H9 (cell line): ENCODE data around the gene ITGA2. TPM values are rescaled to one million over a fixed set of nuclear protein-coding genes. Genes with fewer than 3 reads are reported as not detected.

ENCODE experiments used
- DNase-seq: peaks from one replicate; pipeline ENCODE4 v3.0.0-alpha.2; 2017
- H2AFZ ChIP-seq: one replicate; pipeline ENCODE4 v1.6.1; 2013; ENCODE audit warnings: mild to moderate bottlenecking, low read length, control low read depth, moderate library complexity
- H2AK5ac ChIP-seq: 2 replicates; pipeline ENCODE4 v1.6.1; 2013; ENCODE audit warnings: low read length, control low read depth, mixed read lengths; ENCODE audit not compliant: insufficient read length
- H2BK120ac ChIP-seq: one replicate; pipeline ENCODE4 v1.6.1; 2013; ENCODE audit warnings: low read depth, mild to moderate bottlenecking, low read length, control low read depth, inconsistent platforms; ENCODE audit not compliant: poor library complexity, severe bottlenecking
- H2BK12ac ChIP-seq: 2 replicates; pipeline ENCODE4 v1.6.1; 2013; ENCODE audit warnings: low read length, control low read depth, mixed read lengths, low read depth; ENCODE audit not compliant: insufficient read length
- H2BK15ac ChIP-seq: 2 replicates; pipeline ENCODE4 v1.6.1; 2013; ENCODE audit warnings: low read depth, low read length, control low read depth
- H2BK20ac ChIP-seq: one replicate; pipeline ENCODE4 v1.6.1; 2013; ENCODE audit warnings: low read depth, mild to moderate bottlenecking, low read length, control low read depth, inconsistent platforms; ENCODE audit not compliant: poor library complexity, severe bottlenecking
- H2BK5ac ChIP-seq: 2 replicates; pipeline ENCODE4 v1.6.1; 2013; ENCODE audit warnings: low read length, control low read depth, mixed read lengths; ENCODE audit not compliant: insufficient read length
- H3K14ac ChIP-seq: 2 replicates; pipeline ENCODE4 v1.6.1; 2013; ENCODE audit warnings: low read length, control low read depth; ENCODE audit not compliant: insufficient read depth
- H3K18ac ChIP-seq: 2 replicates; pipeline ENCODE4 v1.6.1; 2013; ENCODE audit warnings: low read depth, mild to moderate bottlenecking, mixed read lengths, low read length, control low read depth; ENCODE audit not compliant: insufficient read length
- H3K23ac ChIP-seq: 2 replicates; pipeline ENCODE4 v1.6.1; 2013; ENCODE audit warnings: low read length, control low read depth, mixed read lengths, low read depth; ENCODE audit not compliant: insufficient read length
- H3K23me2 ChIP-seq: 2 replicates; pipeline ENCODE4 v1.6.1; 2013; ENCODE audit warnings: low read depth, mild to moderate bottlenecking, mixed read lengths, low read length, control low read depth; ENCODE audit not compliant: insufficient read length, poor library complexity, severe bottlenecking
- H3K27ac ChIP-seq: 2 replicates; pipeline ENCODE4 v1.5.1; 2013; ENCODE audit warnings: low read length, control low read depth, mixed read lengths, low read depth; ENCODE audit not compliant: insufficient read length
- H3K27me3 ChIP-seq: 2 replicates; pipeline ENCODE4 v1.6.1; 2013; ENCODE audit warnings: low read length, control low read depth, inconsistent platforms; ENCODE audit not compliant: insufficient read depth
- H3K4ac ChIP-seq: 2 replicates; pipeline ENCODE4 v1.6.1; 2013; ENCODE audit warnings: low read depth, mild to moderate bottlenecking, control low read depth, inconsistent platforms, low read length, moderate library complexity
- H3K4me1 ChIP-seq: 2 replicates; pipeline ENCODE4 v1.6.1; 2013; ENCODE audit warnings: low read length, control low read depth, inconsistent platforms; ENCODE audit not compliant: insufficient read depth
- H3K4me2 ChIP-seq: 2 replicates; pipeline ENCODE4 v1.6.1; 2013; ENCODE audit warnings: low read length, control low read depth, mixed read lengths; ENCODE audit not compliant: insufficient read length, insufficient read depth
- H3K56ac ChIP-seq: 2 replicates; pipeline ENCODE4 v1.6.1; 2013; ENCODE audit warnings: low read depth, mild to moderate bottlenecking, mixed read lengths, low read length, control low read depth; ENCODE audit not compliant: insufficient read length
- H3K79me1 ChIP-seq: 2 replicates; pipeline ENCODE4 v1.6.1; 2013; ENCODE audit warnings: low read depth, mild to moderate bottlenecking, moderate library complexity, low read length, control low read depth, inconsistent platforms; ENCODE audit not compliant: insufficient read depth, poor library complexity, severe bottlenecking
- H3K79me2 ChIP-seq: 2 replicates; pipeline ENCODE4 v1.6.1; 2013; ENCODE audit warnings: low read length, control low read depth, inconsistent platforms; ENCODE audit not compliant: insufficient read depth
- H3K9ac ChIP-seq: 2 replicates; pipeline ENCODE4 v1.6.1; 2013; ENCODE audit warnings: low read length, control low read depth, mixed read lengths; ENCODE audit not compliant: insufficient read length; ENCODE audit errors: extremely low read depth
- H3K9me3 ChIP-seq: one replicate; pipeline ENCODE4 v1.6.1; 2013; ENCODE audit warnings: low read depth, low read length, inconsistent platforms; ENCODE audit not compliant: control insufficient read depth
- H3T11ph ChIP-seq: one replicate; pipeline ENCODE4 v1.6.1; 2013; ENCODE audit warnings: mild to moderate bottlenecking, low read length, control low read depth, inconsistent platforms
- H4K20me1 ChIP-seq: one replicate; pipeline ENCODE4 v1.6.1; 2013; ENCODE audit not compliant: control insufficient read depth, insufficient read length, insufficient read depth
- H4K5ac ChIP-seq: 2 replicates; pipeline ENCODE4 v1.6.1; 2013; ENCODE audit warnings: low read depth, mild to moderate bottlenecking, mixed read lengths, low read length, control low read depth; ENCODE audit not compliant: insufficient read length
- H4K8ac ChIP-seq: replicated peaks from 2 replicates; pipeline ENCODE4 v1.6.1; 2013; ENCODE audit warnings: low read length, control low read depth, mixed read lengths, low read depth; ENCODE audit not compliant: insufficient read length
- H4K91ac ChIP-seq: 2 replicates; pipeline ENCODE4 v1.6.1; 2013; ENCODE audit warnings: low read depth, mild to moderate bottlenecking, moderate library complexity, mixed read lengths, low read length, control low read depth; ENCODE audit not compliant: insufficient read length
- H3K27ac Mint-ChIP-seq, 3 experiments: 2 replicates in 2 of 3; 3 replicates in 1 of 3; pipeline ENCODE4 v1.8.0; 2020 to 2021; ENCODE audit warnings: mixed read lengths in 3 of 3, mild to moderate bottlenecking in 1 of 3, moderate library complexity in 1 of 3
- H3K27me3 Mint-ChIP-seq: 2 replicates; pipeline ENCODE4 v1.8.0; 2021; ENCODE audit warnings: low read depth, mild to moderate bottlenecking, moderate library complexity, mixed read lengths
- H3K36me3 Mint-ChIP-seq, 3 experiments: 2 replicates in 2 of 3; 3 replicates in 1 of 3; pipeline ENCODE4 v1.8.0; 2020 to 2021; ENCODE audit warnings: low read depth in 3 of 3, mixed read lengths in 3 of 3; ENCODE audit not compliant: insufficient read depth in 1 of 3
- H3K4me1 Mint-ChIP-seq, 2 experiments: 2 replicates each; pipeline ENCODE4 v1.8.0; 2020; ENCODE audit warnings: mixed read lengths in 2 of 2
- H3K4me3 Mint-ChIP-seq, 2 experiments: 2 replicates in 1 of 2; 3 replicates in 1 of 2; pipeline ENCODE4 v1.8.0; 2020 to 2021; ENCODE audit warnings: mild to moderate bottlenecking in 2 of 2, mixed read lengths in 2 of 2, moderate library complexity in 1 of 2
- H3K9me3 Mint-ChIP-seq, 2 experiments: 2 replicates in 1 of 2; 3 replicates in 1 of 2; pipeline ENCODE4 v1.8.0; 2020; ENCODE audit warnings: mild to moderate bottlenecking in 2 of 2, mixed read lengths in 2 of 2, moderate library complexity in 1 of 2
- WGBS: extraction: QIAGEN DNeasy Blood & Tissue Kit; methylation state at CpG from one replicate; pipeline ENCODE4 v1.1.7; 2013; ENCODE audit warnings: missing lambda C conversion rate, low lambda C conversion rate, mixed read lengths; ENCODE audit not compliant: insufficient read length; ENCODE audit errors: extremely low coverage; 5-methylcytosine and 5-hydroxymethylcytosine counted together
- total RNA-seq: library from RNA; stranded (reverse); gene quantifications from 2 replicates; pipeline ENCODE4 v1.2.1, GENCODE V29; 2021
- TF ChIP-seq, protein P1 (sequence below): fragments of 200-600 bp; sonication (generic); conservative IDR thresholded peaks from 3 replicates; pipeline ENCODE4 v1.8.0; 2021; ENCODE audit warnings: antibody characterized with exemption, mild to moderate bottlenecking

The ITGA2 gene
- total RNA-seq, 1 experiment from 2014 or later: 3.0 TPM

DNA sequence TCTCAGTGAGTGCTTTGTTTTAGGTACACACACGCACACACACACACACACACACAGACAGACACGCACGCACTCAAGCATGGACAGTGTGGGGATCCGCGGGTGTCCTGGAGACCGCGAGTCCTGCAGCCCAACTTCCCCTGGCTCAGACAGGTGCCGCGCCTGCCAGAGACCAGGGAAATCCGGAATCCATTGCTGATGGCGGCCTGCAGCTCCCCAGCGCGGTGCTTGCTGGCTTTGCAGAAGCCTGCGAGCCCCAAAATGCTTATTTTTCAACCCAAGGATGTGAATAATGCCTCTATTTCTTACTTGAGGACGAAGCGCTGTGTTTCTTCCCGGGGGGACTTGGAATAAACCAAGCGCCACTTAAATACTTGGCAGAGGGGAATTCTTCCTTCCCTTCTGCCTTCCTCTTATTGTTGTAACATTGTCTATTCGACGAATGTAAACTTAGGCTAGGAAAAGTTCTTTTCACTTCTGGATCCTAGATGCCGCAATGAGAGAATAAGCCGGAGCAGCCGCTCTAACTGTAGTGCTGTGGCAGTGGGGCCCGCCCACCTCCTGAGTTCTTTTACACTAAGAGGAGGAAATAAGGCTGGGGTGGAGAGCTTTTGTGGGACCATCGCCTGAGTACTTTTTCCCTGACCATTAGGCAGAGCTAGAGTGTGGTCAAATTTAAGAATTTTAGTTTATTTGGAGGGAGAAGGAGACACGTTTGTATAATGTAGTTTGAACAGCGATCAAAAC is 802 bp downstream of the ITGA2 start:
- no peak overlapping the region for H3K27ac ChIP-seq
- no peak overlapping the region for H2AK5ac ChIP-seq
- H2BK120ac ChIP-seq: no peak overlapping the region
- no peak overlapping the region for H2BK5ac ChIP-seq
- peak; percentile 58 for DNase-seq
- no peaks in the 10 kb centered on the region for H3K79me1 ChIP-seq
- no peaks in the 10 kb centered on the region for H3K79me2 ChIP-seq
- H3K18ac ChIP-seq: no peak overlapping the region
- no peaks in the 10 kb centered on the region for H3K4me1 ChIP-seq
- H3K4me2 ChIP-seq: peak overlapping the region; percentile 82
- no peak overlapping the region for H2BK12ac ChIP-seq
- peak overlapping the region; percentile 69 for H3K9ac ChIP-seq
- H3T11ph ChIP-seq: no peak overlapping the region
- no peaks in the 10 kb centered on the region for H3K36me3 Mint-ChIP-seq
- no peak overlapping the region for H3K56ac ChIP-seq
- no peak overlapping the region for H3K4ac ChIP-seq
- no peak overlapping the region for H2AFZ ChIP-seq
- H3K27me3 Mint-ChIP-seq: peaks cover 22% of the 10 kb centered on the region
- no peak overlapping the region for H4K5ac ChIP-seq
- H3K9me3 ChIP-seq: no peaks in the 10 kb centered on the region
- peak overlapping the region; percentile 87 for H3K14ac ChIP-seq
- no peak overlapping the region for H4K8ac ChIP-seq
- peaks cover 6 to 16% of the 10 kb centered on the region in 2 experiments for H3K4me1 Mint-ChIP-seq
- WGBS: no CpG with 5 or more reads among the region's 27 CpGs
- no peak overlapping the region for H3K23ac ChIP-seq
- no peaks in the 10 kb centered on the region; the same call in 1 of the 2 replicates for H3K27me3 ChIP-seq
- no peak overlapping the region for H2BK15ac ChIP-seq
- H4K91ac ChIP-seq: no peak overlapping the region
- TF ChIP-seq, protein P1, sequence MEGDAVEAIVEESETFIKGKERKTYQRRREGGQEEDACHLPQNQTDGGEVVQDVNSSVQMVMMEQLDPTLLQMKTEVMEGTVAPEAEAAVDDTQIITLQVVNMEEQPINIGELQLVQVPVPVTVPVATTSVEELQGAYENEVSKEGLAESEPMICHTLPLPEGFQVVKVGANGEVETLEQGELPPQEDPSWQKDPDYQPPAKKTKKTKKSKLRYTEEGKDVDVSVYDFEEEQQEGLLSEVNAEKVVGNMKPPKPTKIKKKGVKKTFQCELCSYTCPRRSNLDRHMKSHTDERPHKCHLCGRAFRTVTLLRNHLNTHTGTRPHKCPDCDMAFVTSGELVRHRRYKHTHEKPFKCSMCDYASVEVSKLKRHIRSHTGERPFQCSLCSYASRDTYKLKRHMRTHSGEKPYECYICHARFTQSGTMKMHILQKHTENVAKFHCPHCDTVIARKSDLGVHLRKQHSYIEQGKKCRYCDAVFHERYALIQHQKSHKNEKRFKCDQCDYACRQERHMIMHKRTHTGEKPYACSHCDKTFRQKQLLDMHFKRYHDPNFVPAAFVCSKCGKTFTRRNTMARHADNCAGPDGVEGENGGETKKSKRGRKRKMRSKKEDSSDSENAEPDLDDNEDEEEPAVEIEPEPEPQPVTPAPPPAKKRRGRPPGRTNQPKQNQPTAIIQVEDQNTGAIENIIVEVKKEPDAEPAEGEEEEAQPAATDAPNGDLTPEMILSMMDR: peak; percentile 46; the same call in 2 of the 3 replicates
- H3K23me2 ChIP-seq: peaks cover 14% of the 10 kb centered on the region
- H3K4me3 Mint-ChIP-seq: peak overlapping the region; percentile 76 to 85
- H3K9me3 Mint-ChIP-seq: no peaks in the 10 kb centered on the region; a peak in 1 of 5 replicates
- no peaks in the 10 kb centered on the region for H4K20me1 ChIP-seq
- no peak overlapping the region for H3K27ac Mint-ChIP-seq
- H2BK20ac ChIP-seq: no peak overlapping the region
